Measurements from ENCODE around the gene LEUTX. TPM values are rescaled to one million over a fixed set of nuclear protein-coding genes. Genes with fewer than 3 reads are reported as not detected.

LEUTX gene, protein sequence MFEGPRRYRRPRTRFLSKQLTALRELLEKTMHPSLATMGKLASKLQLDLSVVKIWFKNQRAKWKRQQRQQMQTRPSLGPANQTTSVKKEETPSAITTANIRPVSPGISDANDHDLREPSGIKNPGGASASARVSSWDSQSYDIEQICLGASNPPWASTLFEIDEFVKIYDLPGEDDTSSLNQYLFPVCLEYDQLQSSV
- total RNA-seq (2014; rRNA removed; shearing (Covaris generic)) (not detected in 2 replicates), polyA plus RNA-seq (2016; fragmentation: Nextera tagmentation; extraction: Ambion mirVana) (0.47 TPM in 1 of 2 replicates, not detected in the other)
- long read RNA-seq: 0 reads

DNA sequence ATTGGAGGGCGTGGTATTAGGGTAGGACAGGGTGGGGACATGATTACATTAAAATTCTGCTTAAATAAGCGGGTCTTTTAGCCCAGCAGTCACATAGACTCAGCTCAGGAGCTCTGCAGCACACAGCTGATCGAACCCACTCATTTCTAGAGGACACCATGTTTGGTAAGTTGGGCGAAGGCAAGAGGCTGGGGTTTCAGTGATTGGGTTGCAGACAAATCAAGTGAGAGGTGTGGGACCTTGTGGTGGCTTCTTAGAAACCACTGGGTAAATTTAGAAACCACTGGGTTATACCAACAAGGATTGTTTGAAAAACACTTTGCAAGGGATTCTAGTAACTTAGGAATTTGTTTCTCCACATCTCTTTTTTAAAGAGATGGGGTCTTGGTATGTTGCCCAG, at the start of gene LEUTX:
Gene LEUTX (plus strand): TSS at position 92 of the 400 bp plus-strand sequence. CDS start 67 bp downstream, at position 159.
- H3K4me3 Mint-ChIP-seq: no peak within 1 kb of the TSS
- Histone ChIP-seq H3K4me1 (ENCODE audit: insufficient read depth) (no peaks in the 10 kb centered on the region), H3K9me2 (ENCODE audit: insufficient read depth) (no peaks in the 10 kb centered on the region), H3K4me2 (no peak within 1 kb of the TSS), H3K36me3 (ENCODE audit: insufficient read depth) (no peaks in the 10 kb centered on the region), H3K79me2 (replicated peaks; ENCODE audit: insufficient read depth) (no peaks in the 10 kb centered on the region), H2AFZ (peak within 1 kb of the TSS; percentile 5), H3F3A (replicated peaks; ENCODE audit: low read depth) (no peaks in the 10 kb centered on the region), H3K27me3 (ENCODE audit: insufficient read depth) (no peaks in the 10 kb centered on the region), H3K4me3 (no peak within 1 kb of the TSS), H4K20me1 (replicated peaks; ENCODE audit: insufficient read depth) (no peaks in the 10 kb centered on the region; the same call in 1 of the 2 replicates), H3K27ac (ENCODE audit: low read depth) (no peak within 1 kb of the TSS)
- H3K27me3 Mint-ChIP-seq (ENCODE audit: insufficient read depth, low read depth, poor library complexity): no peaks in the 10 kb centered on the region
- no peaks in the 10 kb centered on the region for H3K36me3 Mint-ChIP-seq (ENCODE audit: low read depth)
- no peak for DNase-seq (ENCODE audit: low spot score)
- no peak for TF ChIP-seq EZH2phosphoT487 (IDR thresholded peaks at IDR 0.05; ENCODE audit: unreplicated experiment)
- no peak for TF ChIP-seq ZNF114 (CRISPR knock-in tag; IDR thresholded peaks at IDR 0.05)
- TF ChIP-seq, protein P1, sequence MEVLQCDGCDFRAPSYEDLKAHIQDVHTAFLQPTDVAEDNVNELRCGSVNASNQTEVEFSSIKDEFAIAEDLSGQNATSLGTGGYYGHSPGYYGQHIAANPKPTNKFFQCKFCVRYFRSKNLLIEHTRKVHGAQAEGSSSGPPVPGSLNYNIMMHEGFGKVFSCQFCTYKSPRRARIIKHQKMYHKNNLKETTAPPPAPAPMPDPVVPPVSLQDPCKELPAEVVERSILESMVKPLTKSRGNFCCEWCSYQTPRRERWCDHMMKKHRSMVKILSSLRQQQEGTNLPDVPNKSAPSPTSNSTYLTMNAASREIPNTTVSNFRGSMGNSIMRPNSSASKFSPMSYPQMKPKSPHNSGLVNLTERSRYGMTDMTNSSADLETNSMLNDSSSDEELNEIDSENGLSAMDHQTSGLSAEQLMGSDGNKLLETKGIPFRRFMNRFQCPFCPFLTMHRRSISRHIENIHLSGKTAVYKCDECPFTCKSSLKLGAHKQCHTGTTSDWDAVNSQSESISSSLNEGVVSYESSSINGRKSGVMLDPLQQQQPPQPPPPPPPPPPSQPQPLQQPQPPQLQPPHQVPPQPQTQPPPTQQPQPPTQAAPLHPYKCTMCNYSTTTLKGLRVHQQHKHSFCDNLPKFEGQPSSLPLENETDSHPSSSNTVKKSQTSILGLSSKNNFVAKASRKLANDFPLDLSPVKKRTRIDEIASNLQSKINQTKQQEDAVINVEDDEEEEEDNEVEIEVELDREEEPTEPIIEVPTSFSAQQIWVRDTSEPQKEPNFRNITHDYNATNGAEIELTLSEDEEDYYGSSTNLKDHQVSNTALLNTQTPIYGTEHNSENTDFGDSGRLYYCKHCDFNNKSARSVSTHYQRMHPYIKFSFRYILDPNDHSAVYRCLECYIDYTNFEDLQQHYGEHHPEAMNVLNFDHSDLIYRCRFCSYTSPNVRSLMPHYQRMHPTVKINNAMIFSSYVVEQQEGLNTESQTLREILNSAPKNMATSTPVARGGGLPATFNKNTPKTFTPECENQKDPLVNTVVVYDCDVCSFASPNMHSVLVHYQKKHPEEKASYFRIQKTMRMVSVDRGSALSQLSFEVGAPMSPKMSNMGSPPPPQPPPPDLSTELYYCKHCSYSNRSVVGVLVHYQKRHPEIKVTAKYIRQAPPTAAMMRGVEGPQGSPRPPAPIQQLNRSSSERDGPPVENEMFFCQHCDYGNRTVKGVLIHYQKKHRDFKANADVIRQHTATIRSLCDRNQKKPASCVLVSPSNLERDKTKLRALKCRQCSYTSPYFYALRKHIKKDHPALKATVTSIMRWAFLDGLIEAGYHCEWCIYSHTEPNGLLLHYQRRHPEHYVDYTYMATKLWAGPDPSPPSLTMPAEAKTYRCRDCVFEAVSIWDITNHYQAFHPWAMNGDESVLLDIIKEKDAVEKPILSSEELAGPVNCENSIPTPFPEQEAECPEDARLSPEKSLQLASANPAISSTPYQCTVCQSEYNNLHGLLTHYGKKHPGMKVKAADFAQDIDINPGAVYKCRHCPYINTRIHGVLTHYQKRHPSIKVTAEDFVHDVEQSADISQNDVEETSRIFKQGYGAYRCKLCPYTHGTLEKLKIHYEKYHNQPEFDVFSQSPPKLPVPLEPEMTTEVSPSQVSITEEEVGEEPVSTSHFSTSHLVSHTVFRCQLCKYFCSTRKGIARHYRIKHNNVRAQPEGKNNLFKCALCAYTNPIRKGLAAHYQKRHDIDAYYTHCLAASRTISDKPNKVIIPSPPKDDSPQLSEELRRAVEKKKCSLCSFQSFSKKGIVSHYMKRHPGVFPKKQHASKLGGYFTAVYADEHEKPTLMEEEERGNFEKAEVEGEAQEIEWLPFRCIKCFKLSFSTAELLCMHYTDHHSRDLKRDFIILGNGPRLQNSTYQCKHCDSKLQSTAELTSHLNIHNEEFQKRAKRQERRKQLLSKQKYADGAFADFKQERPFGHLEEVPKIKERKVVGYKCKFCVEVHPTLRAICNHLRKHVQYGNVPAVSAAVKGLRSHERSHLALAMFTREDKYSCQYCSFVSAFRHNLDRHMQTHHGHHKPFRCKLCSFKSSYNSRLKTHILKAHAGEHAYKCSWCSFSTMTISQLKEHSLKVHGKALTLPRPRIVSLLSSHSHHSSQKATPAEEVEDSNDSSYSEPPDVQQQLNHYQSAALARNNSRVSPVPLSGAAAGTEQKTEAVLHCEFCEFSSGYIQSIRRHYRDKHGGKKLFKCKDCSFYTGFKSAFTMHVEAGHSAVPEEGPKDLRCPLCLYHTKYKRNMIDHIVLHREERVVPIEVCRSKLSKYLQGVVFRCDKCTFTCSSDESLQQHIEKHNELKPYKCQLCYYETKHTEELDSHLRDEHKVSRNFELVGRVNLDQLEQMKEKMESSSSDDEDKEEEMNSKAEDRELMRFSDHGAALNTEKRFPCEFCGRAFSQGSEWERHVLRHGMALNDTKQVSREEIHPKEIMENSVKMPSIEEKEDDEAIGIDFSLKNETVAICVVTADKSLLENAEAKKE (CRISPR knock-in tag; IDR thresholded peaks at IDR 0.05): no peak
- TF ChIP-seq ZNF331 (CRISPR knock-in tag; IDR thresholded peaks at IDR 0.05; ENCODE audit: low read depth): no peak
- TF ChIP-seq CREB1 (CRISPR knock-in tag; IDR thresholded peaks at IDR 0.05; ENCODE audit: low read depth): no peak
- TF ChIP-seq EZH2 (IDR thresholded peaks at IDR 0.05; ENCODE audit: low read depth, unreplicated experiment): no peak
- TF ChIP-seq POLR2AphosphoS5 (IDR thresholded peaks at IDR 0.05; ENCODE audit: low read depth): no peak
- TF ChIP-seq, protein P2, sequence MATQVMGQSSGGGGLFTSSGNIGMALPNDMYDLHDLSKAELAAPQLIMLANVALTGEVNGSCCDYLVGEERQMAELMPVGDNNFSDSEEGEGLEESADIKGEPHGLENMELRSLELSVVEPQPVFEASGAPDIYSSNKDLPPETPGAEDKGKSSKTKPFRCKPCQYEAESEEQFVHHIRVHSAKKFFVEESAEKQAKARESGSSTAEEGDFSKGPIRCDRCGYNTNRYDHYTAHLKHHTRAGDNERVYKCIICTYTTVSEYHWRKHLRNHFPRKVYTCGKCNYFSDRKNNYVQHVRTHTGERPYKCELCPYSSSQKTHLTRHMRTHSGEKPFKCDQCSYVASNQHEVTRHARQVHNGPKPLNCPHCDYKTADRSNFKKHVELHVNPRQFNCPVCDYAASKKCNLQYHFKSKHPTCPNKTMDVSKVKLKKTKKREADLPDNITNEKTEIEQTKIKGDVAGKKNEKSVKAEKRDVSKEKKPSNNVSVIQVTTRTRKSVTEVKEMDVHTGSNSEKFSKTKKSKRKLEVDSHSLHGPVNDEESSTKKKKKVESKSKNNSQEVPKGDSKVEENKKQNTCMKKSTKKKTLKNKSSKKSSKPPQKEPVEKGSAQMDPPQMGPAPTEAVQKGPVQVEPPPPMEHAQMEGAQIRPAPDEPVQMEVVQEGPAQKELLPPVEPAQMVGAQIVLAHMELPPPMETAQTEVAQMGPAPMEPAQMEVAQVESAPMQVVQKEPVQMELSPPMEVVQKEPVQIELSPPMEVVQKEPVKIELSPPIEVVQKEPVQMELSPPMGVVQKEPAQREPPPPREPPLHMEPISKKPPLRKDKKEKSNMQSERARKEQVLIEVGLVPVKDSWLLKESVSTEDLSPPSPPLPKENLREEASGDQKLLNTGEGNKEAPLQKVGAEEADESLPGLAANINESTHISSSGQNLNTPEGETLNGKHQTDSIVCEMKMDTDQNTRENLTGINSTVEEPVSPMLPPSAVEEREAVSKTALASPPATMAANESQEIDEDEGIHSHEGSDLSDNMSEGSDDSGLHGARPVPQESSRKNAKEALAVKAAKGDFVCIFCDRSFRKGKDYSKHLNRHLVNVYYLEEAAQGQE (IDR thresholded peaks at IDR 0.05; ENCODE audit: unreplicated experiment): no peak
- TF ChIP-seq, protein P3, sequence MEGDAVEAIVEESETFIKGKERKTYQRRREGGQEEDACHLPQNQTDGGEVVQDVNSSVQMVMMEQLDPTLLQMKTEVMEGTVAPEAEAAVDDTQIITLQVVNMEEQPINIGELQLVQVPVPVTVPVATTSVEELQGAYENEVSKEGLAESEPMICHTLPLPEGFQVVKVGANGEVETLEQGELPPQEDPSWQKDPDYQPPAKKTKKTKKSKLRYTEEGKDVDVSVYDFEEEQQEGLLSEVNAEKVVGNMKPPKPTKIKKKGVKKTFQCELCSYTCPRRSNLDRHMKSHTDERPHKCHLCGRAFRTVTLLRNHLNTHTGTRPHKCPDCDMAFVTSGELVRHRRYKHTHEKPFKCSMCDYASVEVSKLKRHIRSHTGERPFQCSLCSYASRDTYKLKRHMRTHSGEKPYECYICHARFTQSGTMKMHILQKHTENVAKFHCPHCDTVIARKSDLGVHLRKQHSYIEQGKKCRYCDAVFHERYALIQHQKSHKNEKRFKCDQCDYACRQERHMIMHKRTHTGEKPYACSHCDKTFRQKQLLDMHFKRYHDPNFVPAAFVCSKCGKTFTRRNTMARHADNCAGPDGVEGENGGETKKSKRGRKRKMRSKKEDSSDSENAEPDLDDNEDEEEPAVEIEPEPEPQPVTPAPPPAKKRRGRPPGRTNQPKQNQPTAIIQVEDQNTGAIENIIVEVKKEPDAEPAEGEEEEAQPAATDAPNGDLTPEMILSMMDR (conservative IDR thresholded peaks at IDR 0.05; ENCODE audit: low read depth in 2 of 2): no peak
- no peak for TF ChIP-seq STAT1 (IDR thresholded peaks at IDR 0.05; ENCODE audit: unreplicated experiment)
- no peak for TF ChIP-seq JUNB (IDR thresholded peaks at IDR 0.05; ENCODE audit: unreplicated experiment)
- no peak for TF ChIP-seq NANOG (IDR thresholded peaks at IDR 0.05; ENCODE audit: borderline replicate concordance)
- TF ChIP-seq, protein P4, sequence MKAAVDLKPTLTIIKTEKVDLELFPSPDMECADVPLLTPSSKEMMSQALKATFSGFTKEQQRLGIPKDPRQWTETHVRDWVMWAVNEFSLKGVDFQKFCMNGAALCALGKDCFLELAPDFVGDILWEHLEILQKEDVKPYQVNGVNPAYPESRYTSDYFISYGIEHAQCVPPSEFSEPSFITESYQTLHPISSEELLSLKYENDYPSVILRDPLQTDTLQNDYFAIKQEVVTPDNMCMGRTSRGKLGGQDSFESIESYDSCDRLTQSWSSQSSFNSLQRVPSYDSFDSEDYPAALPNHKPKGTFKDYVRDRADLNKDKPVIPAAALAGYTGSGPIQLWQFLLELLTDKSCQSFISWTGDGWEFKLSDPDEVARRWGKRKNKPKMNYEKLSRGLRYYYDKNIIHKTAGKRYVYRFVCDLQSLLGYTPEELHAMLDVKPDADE (IDR thresholded peaks at IDR 0.05): no peak
- ATAC-seq: no peak
- H3K9me3 Mint-ChIP-seq: no peaks in the 10 kb centered on the region
- no peaks in the 10 kb centered on the region for H3K4me1 Mint-ChIP-seq
- no peak within 1 kb of the TSS for H3K27ac Mint-ChIP-seq
